Left lung (tissue), 10 donors: ENCODE measurements around the gene MICU2. TPM values are rescaled to one million over a fixed set of nuclear protein-coding genes. Genes with fewer than 3 reads are reported as not detected.

Source experiments
- ATAC-seq: fragments of 200-7000 bp; cut with Tn5 transposase; one replicate; pipeline ENCODE4 v1.9.1; 2020; ENCODE audit warnings: moderate library complexity
- DNase-seq, 4 donors: peaks; one replicate each; pipeline ENCODE4 v3.0.0-alpha.2; 2013 to 2020
- H3K27ac ChIP-seq, 2 donors: fragments of 200-600 bp; sonication (generic) in 1 of 2; one replicate each; pipeline versions ENCODE4 v1.5.0 to v1.8.0; 2020 to 2021
- H3K27me3 ChIP-seq, 2 donors: fragments of 200-600 bp; sonication (generic) in 1 of 2; one replicate each; pipeline versions ENCODE4 v1.5.0 to v1.8.0; 2020 to 2021
- H3K36me3 ChIP-seq, 2 donors: fragments of 200-600 bp; sonication (generic) in 1 of 2; one replicate each; pipeline versions ENCODE4 v1.5.0 to v1.8.0; 2020 to 2021
- H3K4me1 ChIP-seq, 2 donors: fragments of 200-600 bp; one replicate each; pipeline ENCODE4 v1.8.0; 2021
- H3K4me3 ChIP-seq, 2 donors: fragments of 200-600 bp; sonication (generic) in 1 of 2; one replicate each; pipeline versions ENCODE4 v1.5.0 to v1.8.0; 2020 to 2021; ENCODE audit warnings: mild to moderate bottlenecking in 1 of 2
- H3K9me3 ChIP-seq, 2 donors: fragments of 200-600 bp; sonication (generic) in 1 of 2; one replicate each; pipeline versions ENCODE4 v1.5.0 to v1.8.0; 2020 to 2021
- CTCF ChIP-seq, 2 donors: fragments of 200-600 bp; sonication (generic) in 1 of 2; IDR thresholded peaks; one replicate each; pipeline versions ENCODE4 v1.5.0 to v1.8.0; 2021; ENCODE audit warnings: antibody characterized with exemption in 2 of 2
- intact Hi-C, 2 donors: fragments of 100-400 bp; cut with DNase I; formaldehyde crosslinking; loops; one replicate each; pipeline versions ENCODE4 v1.11.2 to v1.14.2; 2022
- polyA plus RNA-seq, 6 donors: library from polyadenylated mRNA; unstranded; fragments of 120-200 nt; gene quantifications; one replicate each; pipeline ENCODE4 v1.2.1, GENCODE V29; 2013; ENCODE audit not compliant: insufficient read length in 6 of 6
- total RNA-seq, 2 donors: library from RNA; stranded (reverse); fragmentation: NEBNext Ultra II Directional; extraction: Animal tissue kit (Norgen Biotek cat#: 25700); gene quantifications; one replicate each; pipeline ENCODE4 v1.2.1, GENCODE V29; 2021
- donor health status: DM: no; HTN: yes; CAD: no.
- donor health status: DM: no; HTN: no; CAD: no.

The MICU2 gene
- total and polyA plus RNA-seq, 8 donors, result 32.4 to 96.7 (median 76.4) TPM

DNA sequence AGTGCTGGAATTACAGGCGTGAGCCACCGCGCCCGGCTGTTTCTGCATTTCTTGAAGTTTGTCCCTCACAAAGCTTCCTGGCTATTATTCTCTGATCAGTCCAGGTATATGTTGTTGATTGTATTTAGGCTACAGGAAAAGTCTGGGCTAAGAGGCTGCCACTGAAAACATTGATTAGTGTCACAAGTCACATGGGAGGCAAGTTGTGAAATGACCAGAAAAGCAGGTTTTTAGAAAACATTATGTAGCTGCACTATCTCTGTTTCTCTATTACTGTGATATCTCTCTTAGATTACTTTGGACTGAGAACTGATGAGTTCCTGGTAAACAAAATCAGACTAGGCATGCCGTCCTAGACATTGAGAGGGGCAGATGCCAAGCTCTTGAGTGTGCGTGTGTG lies 128.9 kb downstream of the MICU2 start:
- intact Hi-C loops, result loop anchor here in 1 of 2 donors (5.0 kb wide), 1 partner anchor 178 kb away; no protein-coding TSS in a partner anchor
- no peak for DNase-seq
- no peak for TF ChIP-seq CTCF (IDR thresholded peaks at IDR 0.05)
- no peak overlapping the region for H3K4me3 ChIP-seq
- peaks cover 3 to 10% of the 10 kb centered on the region in 2 donors for H3K9me3 ChIP-seq
- H3K27ac ChIP-seq, result no peak overlapping the region
- ATAC-seq, result no peak
- peaks cover 0 to 16% of the 10 kb centered on the region in 2 donors for H3K4me1 ChIP-seq
- H3K27me3 ChIP-seq, result no peaks in the 10 kb centered on the region
- H3K36me3 ChIP-seq, result no peaks in the 10 kb centered on the region

DNA sequence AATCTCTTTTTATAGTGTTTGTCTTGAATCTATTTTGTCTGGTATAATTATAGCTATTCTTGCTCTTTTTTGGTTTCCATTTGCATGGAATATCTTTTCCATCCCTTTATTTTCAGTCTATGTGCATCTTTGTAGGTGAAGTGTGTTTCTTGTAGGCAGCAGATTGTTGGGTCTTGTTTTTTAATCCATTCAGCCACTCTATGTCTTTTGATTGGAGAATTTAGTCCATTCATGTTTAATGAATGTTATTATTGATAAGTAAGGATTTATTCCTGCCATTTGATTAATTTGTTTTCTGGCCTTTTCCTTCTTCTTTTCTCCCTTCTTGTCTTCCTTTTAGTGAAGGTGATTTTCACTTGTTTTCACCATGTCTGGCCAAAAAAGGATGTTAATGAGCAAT lies 133.2 kb downstream of the MICU2 start:
- Histone ChIP-seq H3K27ac (no peak overlapping the region), H3K4me1 (no peaks in the 10 kb centered on the region), H3K4me3 (no peak overlapping the region), H3K27me3 (no peaks in the 10 kb centered on the region), H3K9me3 (peaks cover 3 to 10% of the 10 kb centered on the region in 2 donors), H3K36me3 (no peaks in the 10 kb centered on the region)
- intact Hi-C loops, result no loop called here
- ATAC-seq (no peak), DNase-seq (no peak)
- TF ChIP-seq CTCF (IDR thresholded peaks at IDR 0.05), result no peak

GRCh38 chr13:21466527-21466926 lies 137.4 kb downstream of the MICU2 start:
- Histone ChIP-seq H3K4me1 (no peaks in the 10 kb centered on the region), H3K27me3 (no peaks in the 10 kb centered on the region), H3K27ac (peak overlapping the region in 1 of 2 donors; percentile 66), H3K36me3 (no peaks in the 10 kb centered on the region), H3K4me3 (no peak overlapping the region), H3K9me3 (peaks cover 3 to 10% of the 10 kb centered on the region in 2 donors)
- TF ChIP-seq CTCF (IDR thresholded peaks at IDR 0.05), result no peak
- intact Hi-C loops, result no loop called here
- ATAC-seq (peak; percentile 16), DNase-seq (no peak)

- ATAC-seq, result peak; percentile 98
Measured at GRCh38 chr13:21465710-21466160, 138.2 kb downstream of the MICU2 start.

DNA sequence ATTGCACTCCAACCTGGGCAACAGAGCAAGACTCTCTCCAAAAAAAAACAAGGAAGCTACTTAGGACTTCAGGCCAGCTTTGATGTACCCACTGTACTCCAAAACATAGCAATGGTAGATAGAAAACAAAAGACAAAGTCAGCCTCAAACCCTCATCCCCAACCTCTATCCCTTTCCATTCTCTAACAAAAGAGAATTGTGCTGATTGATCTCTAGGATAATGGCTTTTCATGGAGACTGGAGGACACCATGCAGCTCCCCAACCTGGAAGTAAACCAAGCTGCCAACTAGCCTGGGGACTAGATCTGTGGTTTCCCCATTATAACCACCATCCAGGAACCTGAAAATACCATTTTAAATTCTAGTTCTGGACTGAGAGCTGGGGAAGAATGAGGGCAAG lies 140.5 kb downstream of the MICU2 start:
- intact Hi-C loops, result no loop called here
- Histone ChIP-seq H3K9me3 (no peaks in the 10 kb centered on the region), H3K4me1 (no peaks in the 10 kb centered on the region), H3K36me3 (no peaks in the 10 kb centered on the region), H3K27ac (no peak overlapping the region), H3K4me3 (no peak overlapping the region), H3K27me3 (no peaks in the 10 kb centered on the region)
- ATAC-seq, result no peak
- no peak for TF ChIP-seq CTCF (IDR thresholded peaks at IDR 0.05)
- no peak for DNase-seq

More at GRCh38 chr13:21465710-21466160, 138.2 kb downstream of the MICU2 start:
- Histone ChIP-seq H3K4me3 (no peak overlapping the region), H3K27me3 (no peaks in the 10 kb centered on the region), H3K4me1 (no peaks in the 10 kb centered on the region), H3K9me3 (peaks cover 1 to 2% of the 10 kb centered on the region in 2 donors), H3K36me3 (no peaks in the 10 kb centered on the region), H3K27ac (peak overlapping the region; percentile 10 to 66)
- TF ChIP-seq CTCF (IDR thresholded peaks at IDR 0.05), result no peak
- intact Hi-C loops, result no loop called here
- peak in 2 of 4 donors; percentile 46 to 76 for DNase-seq
